NT2/D1 (cell line): ENCODE results near the gene ULK4.

Experiments used
- YY1 ChIP-seq: IDR thresholded peaks from 2 replicates; pipeline ENCODE4 v1.6.1; 2011; ENCODE audit not compliant: insufficient read length, insufficient read depth
- ZNF274 ChIP-seq: IDR thresholded peaks from 2 replicates; pipeline ENCODE4 v1.6.1; 2011; ENCODE audit warnings: mild to moderate bottlenecking, low read depth, low read length

- TF ChIP-seq ZNF274 (no peak), YY1 (no peak)
Measured at GRCh38 chr3:41866298-41866697, 95.6 kb downstream of the ULK4 start.
